Body of pancreas (tissue), 4 donors: ENCODE data around the gene PGP.

Source experiments
- POLR2A ChIP-seq, 3 donors: fragments of 450-650 bp; IDR thresholded peaks; one replicate each; pipeline ENCODE4 v1.6.1; 2016; ENCODE audit warnings: antibody characterized with exemption in 3 of 3, mild to moderate bottlenecking in 2 of 3
- TF ChIP-seq, protein P1 (sequence below), 7 experiments: fragments of 450-650 bp in 4 of 7; fragments of 200-600 bp in 3 of 7; sonication (generic) in 3 of 7; IDR thresholded peaks; one replicate each; pipeline ENCODE4 v1.5.1; 2016 to 2019; ENCODE audit warnings: antibody characterized with exemption in 7 of 7

DNA sequence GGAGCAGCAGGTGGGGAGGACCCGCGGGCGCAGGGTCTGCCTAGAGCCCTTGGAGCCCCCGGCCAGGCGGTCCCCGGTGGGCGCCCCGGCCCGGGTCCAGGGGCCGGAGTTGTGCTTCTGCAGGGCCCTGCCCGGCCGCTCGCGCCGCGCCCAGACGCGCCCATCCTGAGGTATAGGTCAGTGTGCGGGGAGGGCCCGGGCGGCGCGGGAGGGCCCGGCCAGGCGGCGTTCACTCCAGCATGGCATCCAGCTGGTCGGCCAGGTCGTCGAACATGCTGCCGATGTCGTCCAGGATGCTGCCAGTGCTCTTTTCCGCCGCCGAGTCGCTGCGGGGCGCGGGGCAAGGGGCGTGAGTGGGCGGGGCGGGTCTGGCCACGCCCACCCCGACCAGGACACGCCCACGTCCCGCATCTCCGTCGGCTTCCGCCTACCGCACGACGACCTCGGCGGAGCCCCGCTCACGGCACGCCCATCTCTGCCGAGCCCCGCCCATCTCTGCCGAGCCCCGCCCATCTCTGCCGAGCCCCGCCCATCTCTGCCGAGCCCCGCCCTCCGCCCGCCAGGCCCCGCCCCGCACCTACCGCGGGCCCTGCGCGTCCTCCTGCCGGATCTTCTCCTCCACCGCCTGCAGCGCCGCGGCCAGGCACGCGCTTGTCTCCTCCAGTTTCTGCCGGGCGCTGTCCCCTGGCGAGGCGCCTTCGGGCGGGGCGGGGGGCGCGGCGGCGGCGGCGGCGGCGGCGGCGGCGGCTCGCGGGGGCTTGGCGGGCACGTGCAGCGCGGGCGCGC, 36.1 kb downstream of the PGP start:
- TF ChIP-seq, protein P1, sequence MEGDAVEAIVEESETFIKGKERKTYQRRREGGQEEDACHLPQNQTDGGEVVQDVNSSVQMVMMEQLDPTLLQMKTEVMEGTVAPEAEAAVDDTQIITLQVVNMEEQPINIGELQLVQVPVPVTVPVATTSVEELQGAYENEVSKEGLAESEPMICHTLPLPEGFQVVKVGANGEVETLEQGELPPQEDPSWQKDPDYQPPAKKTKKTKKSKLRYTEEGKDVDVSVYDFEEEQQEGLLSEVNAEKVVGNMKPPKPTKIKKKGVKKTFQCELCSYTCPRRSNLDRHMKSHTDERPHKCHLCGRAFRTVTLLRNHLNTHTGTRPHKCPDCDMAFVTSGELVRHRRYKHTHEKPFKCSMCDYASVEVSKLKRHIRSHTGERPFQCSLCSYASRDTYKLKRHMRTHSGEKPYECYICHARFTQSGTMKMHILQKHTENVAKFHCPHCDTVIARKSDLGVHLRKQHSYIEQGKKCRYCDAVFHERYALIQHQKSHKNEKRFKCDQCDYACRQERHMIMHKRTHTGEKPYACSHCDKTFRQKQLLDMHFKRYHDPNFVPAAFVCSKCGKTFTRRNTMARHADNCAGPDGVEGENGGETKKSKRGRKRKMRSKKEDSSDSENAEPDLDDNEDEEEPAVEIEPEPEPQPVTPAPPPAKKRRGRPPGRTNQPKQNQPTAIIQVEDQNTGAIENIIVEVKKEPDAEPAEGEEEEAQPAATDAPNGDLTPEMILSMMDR (IDR thresholded peaks at IDR 0.05) = no peak
- no peak for TF ChIP-seq POLR2A (IDR thresholded peaks at IDR 0.05)
